CD14-positive monocyte (primary cell): ENCODE measurements around the gene GNG8. TPM values are rescaled to one million over a fixed set of nuclear protein-coding genes. Genes with fewer than 3 reads are reported as not detected.
A peak's percentile ranks its signal among the peaks of the same experiment; 100 is the strongest.

Experiments used
- DNase-seq, 3 donors: peaks; one replicate each; pipeline ENCODE4 v3.0.0-alpha.2; 2011 to 2022
- H2AFZ ChIP-seq: 2 replicates; pipeline ENCODE4 v1.6.0; 2012; ENCODE audit warnings: mild to moderate bottlenecking, low read depth, low read length, inconsistent platforms; ENCODE audit not compliant: insufficient read depth, poor library complexity, severe bottlenecking
- H3K27ac ChIP-seq, 2 donors: 1 replicate in 1 of 2; 2 replicates in 1 of 2; pipeline ENCODE4 v1.5.1; 2012 to 2013; ENCODE audit warnings: low read length in 2 of 2, control low read depth in 1 of 2, inconsistent platforms in 1 of 2, low read depth in 1 of 2, mild to moderate bottlenecking in 1 of 2
- H3K27me3 ChIP-seq, 2 donors: one replicate each; pipeline versions ENCODE4 v1.6.0 to v1.6.1; 2011 to 2013; ENCODE audit warnings: low read length in 2 of 2; ENCODE audit not compliant: control insufficient read depth in 2 of 2, insufficient read depth in 2 of 2
- H3K36me3 ChIP-seq, 2 donors: replicated peaks in 1 of 2; 1 replicate in 1 of 2; 2 replicates in 1 of 2; pipeline versions ENCODE4 v1.5.1 to v1.6.1; 2012 to 2013; ENCODE audit warnings: low read length in 2 of 2, control low read depth in 1 of 2, inconsistent platforms in 1 of 2, mild to moderate bottlenecking in 1 of 2; ENCODE audit not compliant: insufficient read depth in 2 of 2, control insufficient read depth in 1 of 2
- H3K4me1 ChIP-seq, 2 donors: 1 replicate in 1 of 2; 2 replicates in 1 of 2; pipeline versions ENCODE4 v1.5.1 to v1.6.1; 2012 to 2013; ENCODE audit warnings: low read length in 2 of 2, control low read depth in 1 of 2, inconsistent platforms in 1 of 2, mild to moderate bottlenecking in 1 of 2, moderate library complexity in 1 of 2; ENCODE audit not compliant: insufficient read depth in 2 of 2, control insufficient read depth in 1 of 2
- H3K4me2 ChIP-seq: replicated peaks from 2 replicates; pipeline ENCODE3; 2012; ENCODE audit warnings: low read length, moderate library complexity, mild to moderate bottlenecking; ENCODE audit not compliant: poor library complexity, severe bottlenecking; ENCODE audit errors: extremely low read depth
- H3K4me3 ChIP-seq, 3 experiments: fragments of 200-600 bp in 1 of 3; sonication (generic) in 1 of 3; replicated peaks in 1 of 3; 1 replicate in 2 of 3; 2 replicates in 1 of 3; pipeline ENCODE4 v1.5.1; 2011 to 2013; ENCODE audit warnings: low read length in 3 of 3, mild to moderate bottlenecking in 3 of 3, control low read depth in 2 of 3, low read depth in 2 of 3, inconsistent platforms in 1 of 3, moderate library complexity in 1 of 3
- H3K79me2 ChIP-seq: 2 replicates; pipeline ENCODE4 v1.6.0; 2012; ENCODE audit warnings: mild to moderate bottlenecking, control low read depth, inconsistent platforms, low read length, moderate library complexity; ENCODE audit not compliant: insufficient read depth
- H3K9ac ChIP-seq: 2 replicates; pipeline ENCODE4 v1.6.0; 2017; ENCODE audit warnings: low read length, mild to moderate bottlenecking; ENCODE audit not compliant: insufficient read depth, poor library complexity, severe bottlenecking
- H3K9me3 ChIP-seq, 2 donors: replicated peaks in 1 of 2; 1 replicate in 1 of 2; 2 replicates in 1 of 2; pipeline versions ENCODE4 v1.5.1 to v1.6.1; 2012 to 2013; ENCODE audit warnings: low read length in 2 of 2, control low read depth in 1 of 2; ENCODE audit not compliant: control insufficient read depth in 1 of 2, insufficient read depth in 1 of 2
- H4K20me1 ChIP-seq: 2 replicates; pipeline ENCODE4 v1.6.0; 2012; ENCODE audit warnings: mild to moderate bottlenecking, low read length, control low read depth, moderate library complexity; ENCODE audit not compliant: insufficient read depth
- H3K27ac Mint-ChIP-seq, 7 donors: one replicate each; pipeline ENCODE4 v1.8.0; 2020; ENCODE audit warnings: mild to moderate bottlenecking in 7 of 7, mixed read lengths in 7 of 7, moderate library complexity in 6 of 7, inconsistent platforms in 2 of 7
- H3K27me3 Mint-ChIP-seq, 3 donors: one replicate each; pipeline ENCODE4 v1.8.0; 2021 to 2022; ENCODE audit warnings: low read depth in 3 of 3, mild to moderate bottlenecking in 3 of 3, mixed read lengths in 3 of 3, moderate library complexity in 3 of 3, inconsistent platforms in 1 of 3
- H3K36me3 Mint-ChIP-seq, 2 donors: one replicate each; pipeline ENCODE4 v1.8.0; 2020; ENCODE audit warnings: mixed read lengths in 2 of 2, inconsistent platforms in 1 of 2, mild to moderate bottlenecking in 1 of 2
- H3K4me1 Mint-ChIP-seq: one replicate; pipeline ENCODE4 v1.8.0; 2020; ENCODE audit warnings: mild to moderate bottlenecking, mixed read lengths
- H3K4me3 Mint-ChIP-seq, 2 donors: one replicate each; pipeline ENCODE4 v1.8.0; 2020; ENCODE audit warnings: mild to moderate bottlenecking in 2 of 2, mixed read lengths in 2 of 2, moderate library complexity in 1 of 2
- H3K9me3 Mint-ChIP-seq, 7 donors: one replicate each; pipeline ENCODE4 v1.8.0; 2020 to 2022; ENCODE audit warnings: mixed read lengths in 7 of 7, mild to moderate bottlenecking in 6 of 7, moderate library complexity in 6 of 7, inconsistent platforms in 2 of 7
- WGBS: methylation state at CpG from one replicate; pipeline ENCODE4 v1.1.5; 2013; ENCODE audit warnings: missing lambda C conversion rate; ENCODE audit not compliant: insufficient coverage; 5-methylcytosine and 5-hydroxymethylcytosine counted together
- intact Hi-C, 2 donors: fragments of 100-400 bp; cut with micrococcal nuclease; formaldehyde crosslinking; loops; one replicate each; pipeline versions ENCODE4 v1.15.0 to v1.15.1; 2023
- polyA plus RNA-seq, 3 donors: library from polyadenylated mRNA; depleted of rRNA in 1 of 3; unstranded in 2 of 3; stranded (reverse) in 1 of 3; fragments of 300-500 nt in 2 of 3; fragments of >200 nt in 1 of 3; fragmentation: Illumina TruSeq in 2 of 3; gene quantifications; 1 replicate in 2 of 3; 2 replicates in 1 of 3; pipeline ENCODE4 v1.2.3, GENCODE V29; 2012 to 2021
- TF ChIP-seq, protein P1 (sequence below): fragments of 200-600 bp; IDR thresholded peaks from one replicate; pipeline ENCODE4 v1.8.0; 2022; ENCODE audit warnings: antibody characterized with exemption, mild to moderate bottlenecking

Gene GNG8
- polyA plus RNA-seq, 3 donors: not detected

DNA sequence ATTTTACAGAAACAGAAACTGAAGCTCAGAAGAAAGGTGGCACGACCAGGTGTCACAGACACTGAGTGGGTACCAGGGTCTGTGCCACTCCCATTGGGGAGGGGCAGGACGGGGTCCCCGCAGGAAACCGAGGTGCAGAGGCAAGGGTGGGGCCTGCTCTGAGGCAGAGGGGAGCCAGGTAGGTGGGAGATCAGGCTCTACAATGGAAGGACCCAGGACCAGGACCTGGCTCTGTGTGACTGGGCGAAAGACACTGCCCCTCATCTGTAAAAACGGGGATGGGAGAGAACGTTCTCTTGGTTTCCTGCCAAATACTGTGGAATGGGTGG lies 13.9 kb downstream of the GNG8 start:
- H4K20me1 ChIP-seq: no peaks in the 10 kb centered on the region
- no peaks in the 10 kb centered on the region for H3K9me3 ChIP-seq
- Mint-ChIP-seq H3K36me3 (peaks cover 22 to 26% of the 10 kb centered on the region in 2 donors), H3K4me3 (peak overlapping the region in 1 of 2 donors; percentile 67), H3K4me1 (peaks cover 82% of the 10 kb centered on the region), H3K27ac (peak overlapping the region in 2 of 7 donors; percentile 62 to 91), H3K9me3 (peaks cover 0 to 2% (median 0%) of the 10 kb centered on the region in 7 donors), H3K27me3 (peaks cover 8 to 10% (median 10%) of the 10 kb centered on the region in 3 donors)
- 50% methylated on average over 3 of the region's 7 CpGs for WGBS
- H3K9ac ChIP-seq: no peak overlapping the region
- no peak overlapping the region for H2AFZ ChIP-seq
- H3K36me3 ChIP-seq: peaks cover 0 to 4% of the 10 kb centered on the region in 2 donors
- TF ChIP-seq, protein P1, sequence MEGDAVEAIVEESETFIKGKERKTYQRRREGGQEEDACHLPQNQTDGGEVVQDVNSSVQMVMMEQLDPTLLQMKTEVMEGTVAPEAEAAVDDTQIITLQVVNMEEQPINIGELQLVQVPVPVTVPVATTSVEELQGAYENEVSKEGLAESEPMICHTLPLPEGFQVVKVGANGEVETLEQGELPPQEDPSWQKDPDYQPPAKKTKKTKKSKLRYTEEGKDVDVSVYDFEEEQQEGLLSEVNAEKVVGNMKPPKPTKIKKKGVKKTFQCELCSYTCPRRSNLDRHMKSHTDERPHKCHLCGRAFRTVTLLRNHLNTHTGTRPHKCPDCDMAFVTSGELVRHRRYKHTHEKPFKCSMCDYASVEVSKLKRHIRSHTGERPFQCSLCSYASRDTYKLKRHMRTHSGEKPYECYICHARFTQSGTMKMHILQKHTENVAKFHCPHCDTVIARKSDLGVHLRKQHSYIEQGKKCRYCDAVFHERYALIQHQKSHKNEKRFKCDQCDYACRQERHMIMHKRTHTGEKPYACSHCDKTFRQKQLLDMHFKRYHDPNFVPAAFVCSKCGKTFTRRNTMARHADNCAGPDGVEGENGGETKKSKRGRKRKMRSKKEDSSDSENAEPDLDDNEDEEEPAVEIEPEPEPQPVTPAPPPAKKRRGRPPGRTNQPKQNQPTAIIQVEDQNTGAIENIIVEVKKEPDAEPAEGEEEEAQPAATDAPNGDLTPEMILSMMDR: no peak
- H3K27me3 ChIP-seq: peaks cover 0 to 4% of the 10 kb centered on the region in 2 donors
- H3K4me3 ChIP-seq: peak overlapping the region in 1 of 3 experiments; percentile 8
- H3K27ac ChIP-seq: no peak overlapping the region
- H3K4me1 ChIP-seq: peaks cover 90 to 99% of the 10 kb centered on the region in 2 donors
- peaks cover 6% of the 10 kb centered on the region for H3K79me2 ChIP-seq
- DNase-seq: no peak
- intact Hi-C loops: no loop called here
- peak overlapping the region; percentile 6 for H3K4me2 ChIP-seq

DNA sequence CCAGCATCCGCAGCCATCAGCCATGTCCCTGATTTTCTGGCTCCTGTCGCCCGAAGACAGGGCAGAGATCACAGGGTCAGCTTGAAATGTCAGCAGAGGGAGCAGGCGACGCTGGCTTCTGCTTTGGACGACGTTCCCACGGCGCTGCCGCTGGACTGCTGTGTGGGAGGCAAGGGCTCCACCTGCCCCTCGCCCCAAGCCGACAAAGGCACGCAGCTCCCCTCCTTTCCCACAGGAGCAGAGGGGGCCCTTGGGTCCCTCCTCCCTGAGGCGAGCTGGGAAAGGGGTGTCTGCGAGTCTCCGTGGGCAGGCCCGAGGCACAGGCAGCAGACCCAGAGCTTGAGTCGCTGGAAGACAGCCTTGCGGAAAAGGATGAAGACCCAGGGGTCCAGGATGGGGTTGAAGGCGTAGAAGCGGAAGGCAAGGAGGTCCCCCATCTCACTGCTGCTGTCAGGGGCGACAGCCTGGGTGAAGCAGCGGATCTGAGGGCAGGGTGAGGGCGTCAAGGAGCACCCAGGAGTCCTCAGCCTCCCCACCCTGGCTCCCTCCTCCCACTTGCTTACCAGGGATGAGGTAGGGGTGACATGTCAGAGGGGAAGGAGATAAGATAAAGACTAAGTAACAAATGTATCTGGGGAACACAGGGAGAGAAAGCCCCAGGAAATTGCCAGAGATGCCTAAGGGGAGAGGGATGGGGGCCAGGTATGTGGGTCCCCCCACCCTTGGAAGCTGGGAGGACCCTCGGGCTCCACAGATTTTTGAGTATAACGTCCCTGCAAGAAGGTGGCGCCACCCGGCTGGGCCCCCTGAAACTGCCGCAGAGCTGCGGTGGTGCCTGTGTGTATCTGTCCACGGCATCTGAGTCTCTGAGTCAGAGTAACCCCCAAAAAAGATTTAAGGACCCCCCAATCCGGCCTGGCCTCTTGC lies 14.5 kb downstream of the GNG8 start:
- H3K4me3 Mint-ChIP-seq: peak overlapping the region; percentile 23 to 57
- peaks cover 13 to 16% (median 15%) of the 10 kb centered on the region in 3 donors for H3K27me3 Mint-ChIP-seq
- Histone ChIP-seq H3K4me3 (peak overlapping the region in 1 of 3 experiments; percentile 8), H4K20me1 (no peaks in the 10 kb centered on the region), H3K27ac (peak overlapping the region in 1 of 2 donors; percentile 84), H2AFZ (no peak overlapping the region), H3K9ac (no peak overlapping the region), H3K4me1 (peaks cover 90 to 99% of the 10 kb centered on the region in 2 donors), H3K9me3 (no peaks in the 10 kb centered on the region), H3K4me2 (peak overlapping the region; percentile 6), H3K36me3 (peaks cover 0 to 4% of the 10 kb centered on the region in 2 donors), H3K27me3 (peaks cover 0 to 4% of the 10 kb centered on the region in 2 donors), H3K79me2 (peaks cover 6% of the 10 kb centered on the region)
- 92% methylated on average over 24 of the region's 32 CpGs for WGBS
- peak overlapping the region; percentile 73 to 96 (median 94) for H3K27ac Mint-ChIP-seq
- intact Hi-C loops: no loop called here
- TF ChIP-seq, protein P1: no peak
- DNase-seq: no peak
- peaks cover 83% of the 10 kb centered on the region for H3K4me1 Mint-ChIP-seq
- H3K9me3 Mint-ChIP-seq: peaks cover 0 to 5% (median 0%) of the 10 kb centered on the region in 7 donors
- H3K36me3 Mint-ChIP-seq: peaks cover 26 to 27% of the 10 kb centered on the region in 2 donors
